NCI-H82 (cell line): ENCODE measurements around the gene PTPRS.
"Not testable (repeated sequence)": the region's sequence is repeated elsewhere in the genome, so short reads cannot be mapped to it uniquely, and the experiment has no call there.

Experiments
- DNase-seq: peaks from one replicate; lab custom pipeline; 2025; lab: John Stamatoyannopoulos, UW

The PTPRS gene

GRCh38 chr19:5340637-5341447 is at the start of gene PTPRS:
PTPRS (minus strand) TSS chr19:5340812; CDS start chr19:5286140, 54,672 bp downstream.
- DNase-seq = peak; percentile 89

- DNase-seq = no peak
These were observed 48.7 kb upstream of the PTPRS start for GRCh38 chr19:5389353-5389752.

GRCh38 chr19:5387472-5387871 is 46.9 kb upstream of the PTPRS start:
- DNase-seq = no peak

- DNase-seq = no peak
These were observed 46.2 kb upstream of the PTPRS start for GRCh38 chr19:5386841-5387240.

- not testable (repeated sequence) for DNase-seq
These were observed 40.6 kb upstream of the PTPRS start for GRCh38 chr19:5381197-5381596.

GRCh38 chr19:5380215-5380919 is 39.8 kb upstream of the PTPRS start:
- no peak for DNase-seq

GRCh38 chr19:5376928-5377327 is 36.3 kb upstream of the PTPRS start:
- no peak for DNase-seq

- no peak for DNase-seq
These were observed 32.1 kb upstream of the PTPRS start for GRCh38 chr19:5372572-5373200.

- DNase-seq = peak; percentile 58
These were observed 29.4 kb upstream of the PTPRS start for GRCh38 chr19:5369962-5370367.

GRCh38 chr19:5369304-5369703 is 28.7 kb upstream of the PTPRS start:
- DNase-seq = no peak

GRCh38 chr19:5367530-5368133 is 27.0 kb upstream of the PTPRS start:
- no peak for DNase-seq

GRCh38 chr19:5365905-5366304 is 25.3 kb upstream of the PTPRS start:
- no peak for DNase-seq

GRCh38 chr19:5364674-5365073 is 24.1 kb upstream of the PTPRS start:
- no peak for DNase-seq

GRCh38 chr19:5361839-5362238 is 21.2 kb upstream of the PTPRS start:
- not testable (repeated sequence) for DNase-seq

GRCh38 chr19:5361407-5361806 is 20.8 kb upstream of the PTPRS start:
- no peak for DNase-seq

- DNase-seq = no peak
These were observed 19.6 kb upstream of the PTPRS start for GRCh38 chr19:5360003-5360780.

- peak; percentile 38 for DNase-seq
These were observed 17.7 kb upstream of the PTPRS start for GRCh38 chr19:5358173-5358800.

- no peak for DNase-seq
These were observed 17.0 kb upstream of the PTPRS start for GRCh38 chr19:5357584-5357983.

- DNase-seq = no peak
These were observed 16.3 kb upstream of the PTPRS start for GRCh38 chr19:5356918-5357317.

- no peak for DNase-seq
These were observed 15.8 kb upstream of the PTPRS start for GRCh38 chr19:5356428-5356827.

- no peak for DNase-seq
These were observed 15.1 kb upstream of the PTPRS start for GRCh38 chr19:5355693-5356092.
